HEK293 (cell line): ENCODE data around the gene TM7SF3.
A peak's percentile ranks its signal among the peaks of the same experiment; 100 is the strongest.

Experiments used
- CTCF ChIA-PET: fragments of 350-600 bp; formaldehyde crosslinking; extraction: SDS; loops from one replicate; lab custom pipeline; 2021; ENCODE audit warnings: antibody characterized with exemption; lab: Yijun Ruan, JAX
- POLR2A ChIA-PET: fragments of 300-600 bp; formaldehyde crosslinking; extraction: SDS; loops from one replicate; lab custom pipeline; 2020; ENCODE audit warnings: antibody characterized with exemption, inconsistent platforms; lab: Yijun Ruan, JAX
- H3K27ac ChIP-seq: fragments of 200-500 bp; sonication (Bioruptor generic); 2 replicates; pipeline ENCODE4 v1.5.1; 2014; ENCODE audit warnings: low read depth, low read length, control low read depth, inconsistent platforms; ENCODE audit errors: extremely low read depth
- H3K36me3 ChIP-seq, 2 experiments: fragments of 200-500 bp in 1 of 2; sonication (Bioruptor generic) in 1 of 2; 1 replicate in 1 of 2; 2 replicates in 1 of 2; pipeline ENCODE4 v1.5.1; 2014 to 2017; ENCODE audit warnings: inconsistent platforms in 2 of 2, low read length in 2 of 2; ENCODE audit not compliant: control insufficient read depth in 2 of 2, insufficient read depth in 1 of 2
- H3K4me1 ChIP-seq: fragments of 200-500 bp; sonication (Bioruptor generic); 2 replicates; pipeline ENCODE4 v1.5.1; 2014; ENCODE audit warnings: mild to moderate bottlenecking, low read length, inconsistent platforms; ENCODE audit not compliant: control insufficient read depth, insufficient read depth
- H3K4me3 ChIP-seq: 2 replicates; pipeline ENCODE4 v1.5.1; 2011; ENCODE audit warnings: low read depth, mild to moderate bottlenecking, control low read depth, low read length, moderate library complexity
- H3K9me3 ChIP-seq: fragments of 200-500 bp; sonication (Bioruptor generic); 2 replicates; pipeline ENCODE4 v1.5.1; 2014; ENCODE audit warnings: low read depth, low read length, inconsistent platforms; ENCODE audit not compliant: control insufficient read depth, insufficient read depth
- GLI2 ChIP-seq: fragments of 450-650 bp; formaldehyde crosslinking; IDR thresholded peaks from 2 replicates; pipeline ENCODE4; 2017; ENCODE audit warnings: missing biosample characterization, missing genetic modification characterization, low read depth, borderline replicate concordance
- GLI4 ChIP-seq: fragments of 450-650 bp; formaldehyde crosslinking; IDR thresholded peaks from 2 replicates; pipeline ENCODE4 v1.5.1; 2016; ENCODE audit warnings: missing biosample characterization, missing genetic modification characterization
- IKZF3 ChIP-seq: fragments of 450-650 bp; IDR thresholded peaks from 2 replicates; pipeline ENCODE4 v1.5.0; 2018; ENCODE audit warnings: missing biosample characterization, mild to moderate bottlenecking, missing genetic modification characterization, moderate library complexity
- SCRT1 ChIP-seq: fragments of 450-650 bp; formaldehyde crosslinking; IDR thresholded peaks from 2 replicates; pipeline ENCODE4 v1.5.1; 2016; ENCODE audit warnings: missing biosample characterization, missing genetic modification characterization, borderline replicate concordance
- SCRT2 ChIP-seq: fragments of 450-650 bp; formaldehyde crosslinking; IDR thresholded peaks from 2 replicates; pipeline ENCODE4 v1.5.1; 2016; ENCODE audit warnings: missing biosample characterization, missing genetic modification characterization
- ZBTB10 ChIP-seq: fragments of 450-650 bp; formaldehyde crosslinking; IDR thresholded peaks from 2 replicates; pipeline ENCODE4 v1.5.1; 2016; ENCODE audit warnings: missing biosample characterization, missing genetic modification characterization
- ZBTB44 ChIP-seq: fragments of 450-650 bp; IDR thresholded peaks from 2 replicates; pipeline ENCODE4 v1.5.1; 2018; ENCODE audit warnings: missing biosample characterization, mild to moderate bottlenecking, missing genetic modification characterization
- ZFP37 ChIP-seq: fragments of 450-650 bp; formaldehyde crosslinking; IDR thresholded peaks from 2 replicates; pipeline ENCODE4 v1.5.1; 2016; ENCODE audit warnings: missing biosample characterization, missing genetic modification characterization
- ZIC2 ChIP-seq: fragments of 450-650 bp; formaldehyde crosslinking; IDR thresholded peaks from 2 replicates; pipeline ENCODE4 v1.5.1; 2016; ENCODE audit warnings: missing biosample characterization, missing genetic modification characterization
- ZNF148 ChIP-seq: fragments of 450-650 bp; formaldehyde crosslinking; IDR thresholded peaks from 2 replicates; pipeline ENCODE4 v1.5.0; 2017; ENCODE audit warnings: missing biosample characterization, missing genetic modification characterization, borderline replicate concordance
- ZNF18 ChIP-seq: fragments of 450-650 bp; formaldehyde crosslinking; IDR thresholded peaks from 2 replicates; pipeline ENCODE4 v1.5.1; 2016; ENCODE audit warnings: missing biosample characterization, missing genetic modification characterization
- ZNF214 ChIP-seq: fragments of 450-650 bp; formaldehyde crosslinking; IDR thresholded peaks from 2 replicates; pipeline ENCODE4 v1.5.1; 2017; ENCODE audit warnings: missing biosample characterization, mild to moderate bottlenecking, missing genetic modification characterization, borderline replicate concordance
- ZNF221 ChIP-seq: fragments of 450-650 bp; formaldehyde crosslinking; IDR thresholded peaks from 2 replicates; pipeline ENCODE4 v1.5.1; 2017; ENCODE audit warnings: missing biosample characterization, missing genetic modification characterization, borderline replicate concordance
- ZNF23 ChIP-seq: fragments of 450-650 bp; formaldehyde crosslinking; IDR thresholded peaks from 2 replicates; pipeline ENCODE4 v1.5.1; 2016; ENCODE audit warnings: missing biosample characterization, missing genetic modification characterization, borderline replicate concordance
- ZNF302 ChIP-seq: fragments of 450-650 bp; formaldehyde crosslinking; IDR thresholded peaks from 2 replicates; pipeline ENCODE4 v1.5.1; 2016; ENCODE audit warnings: missing biosample characterization, missing genetic modification characterization, low read depth
- ZNF335 ChIP-seq: fragments of 450-650 bp; formaldehyde crosslinking; conservative IDR thresholded peaks from 2 replicates; pipeline ENCODE4 v1.5.1; 2016; ENCODE audit warnings: missing biosample characterization, missing genetic modification characterization
- ZNF449 ChIP-seq: fragments of 450-650 bp; formaldehyde crosslinking; IDR thresholded peaks from 2 replicates; pipeline ENCODE4 v1.5.1; 2017; ENCODE audit warnings: missing biosample characterization, mild to moderate bottlenecking, missing genetic modification characterization, moderate library complexity
- ZNF501 ChIP-seq: fragments of 450-650 bp; formaldehyde crosslinking; IDR thresholded peaks from 2 replicates; pipeline ENCODE4 v1.5.1; 2016; ENCODE audit warnings: missing biosample characterization, missing genetic modification characterization
- ZNF555 ChIP-seq: fragments of 450-650 bp; formaldehyde crosslinking; conservative IDR thresholded peaks from 2 replicates; pipeline ENCODE4 v1.5.1; 2017; ENCODE audit warnings: missing biosample characterization, mild to moderate bottlenecking, missing genetic modification characterization, inconsistent platforms
- ZNF561 ChIP-seq: fragments of 450-650 bp; IDR thresholded peaks from 2 replicates; pipeline ENCODE4 v1.5.1; 2018; ENCODE audit warnings: missing biosample characterization, missing genetic modification characterization, borderline replicate concordance
- ZNF600 ChIP-seq: fragments of 450-650 bp; formaldehyde crosslinking; IDR thresholded peaks from 2 replicates; pipeline ENCODE4 v1.5.1; 2016; ENCODE audit warnings: missing biosample characterization, missing genetic modification characterization
- ZNF747 ChIP-seq: fragments of 450-650 bp; formaldehyde crosslinking; IDR thresholded peaks from 2 replicates; pipeline ENCODE4 v1.5.1; 2016; ENCODE audit warnings: missing biosample characterization, missing genetic modification characterization
- ZSCAN18 ChIP-seq: fragments of 450-650 bp; formaldehyde crosslinking; IDR thresholded peaks from 2 replicates; pipeline ENCODE4 v1.5.1; 2016; ENCODE audit warnings: missing biosample characterization, missing genetic modification characterization
- TF ChIP-seq, protein P1 (sequence below): fragments of 450-650 bp; formaldehyde crosslinking; IDR thresholded peaks from 2 replicates; pipeline ENCODE4 v1.5.1; 2017; ENCODE audit warnings: missing biosample characterization, missing genetic modification characterization

The TM7SF3 gene

GRCh38 chr12:27013611-27014084 lies 536 bp downstream of the TM7SF3 start (continued):
- TF ChIP-seq ZNF18 (no peak), ZSCAN18 (tag by site-specific recombination) (no peak), GLI4 (tag by site-specific recombination) (no peak), ZNF501 (tag by site-specific recombination) (peak; percentile 29; the same call in 1 of the 2 replicates), ZBTB44 (tag by site-specific recombination) (no peak), ZNF23 (no peak), GLI2 (tag by site-specific recombination) (no peak), ZNF335 (tag by site-specific recombination) (peak; percentile 83), ZNF148 (tag by site-specific recombination) (no peak), ZIC2 (tag by site-specific recombination) (peak; percentile 45; the same call in 1 of the 2 replicates), ZNF221 (tag by site-specific recombination) (no peak), ZNF600 (tag by site-specific recombination) (peak; percentile 97), ZNF214 (tag by site-specific recombination) (no peak)

DNA sequence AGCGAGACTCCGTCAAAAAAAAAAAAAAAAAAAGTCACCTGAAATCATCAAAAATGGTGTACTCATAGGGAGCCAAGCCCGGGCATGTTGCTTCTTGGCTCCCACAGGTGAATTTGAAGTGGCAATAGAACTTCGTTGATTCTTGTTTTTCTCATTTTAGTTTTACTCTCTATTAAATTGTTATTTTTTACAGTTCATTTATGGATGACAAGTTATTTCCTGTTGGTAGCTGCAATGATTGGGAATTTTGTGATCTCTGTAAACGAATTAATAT lies 1.3 kb downstream of the TM7SF3 start:
- H3K4me1 ChIP-seq, result peaks cover 6% of the 10 kb centered on the region; the same call in 1 of the 2 replicates
- H3K4me3 ChIP-seq, result peak overlapping the region; percentile 76
- no peaks in the 10 kb centered on the region for H3K36me3 ChIP-seq
- no peak overlapping the region for H3K27ac ChIP-seq
- TF ChIP-seq ZNF747 (tag by site-specific recombination), result no peak
- TF ChIP-seq ZNF555 (tag by site-specific recombination), result no peak
- no peak for TF ChIP-seq ZNF561 (tag by site-specific recombination)
- TF ChIP-seq ZFP37, result no peak
- no peak for TF ChIP-seq ZNF302 (tag by site-specific recombination)
- no peak for TF ChIP-seq IKZF3 (tag by site-specific recombination)
- TF ChIP-seq ZNF449 (tag by site-specific recombination), result no peak
- TF ChIP-seq SCRT1 (tag by site-specific recombination), result 0 out of 2 replicates have a peak, but pooled peaks have one; percentile 42
- peak; percentile 93 for TF ChIP-seq SCRT2
- TF ChIP-seq, protein P1, sequence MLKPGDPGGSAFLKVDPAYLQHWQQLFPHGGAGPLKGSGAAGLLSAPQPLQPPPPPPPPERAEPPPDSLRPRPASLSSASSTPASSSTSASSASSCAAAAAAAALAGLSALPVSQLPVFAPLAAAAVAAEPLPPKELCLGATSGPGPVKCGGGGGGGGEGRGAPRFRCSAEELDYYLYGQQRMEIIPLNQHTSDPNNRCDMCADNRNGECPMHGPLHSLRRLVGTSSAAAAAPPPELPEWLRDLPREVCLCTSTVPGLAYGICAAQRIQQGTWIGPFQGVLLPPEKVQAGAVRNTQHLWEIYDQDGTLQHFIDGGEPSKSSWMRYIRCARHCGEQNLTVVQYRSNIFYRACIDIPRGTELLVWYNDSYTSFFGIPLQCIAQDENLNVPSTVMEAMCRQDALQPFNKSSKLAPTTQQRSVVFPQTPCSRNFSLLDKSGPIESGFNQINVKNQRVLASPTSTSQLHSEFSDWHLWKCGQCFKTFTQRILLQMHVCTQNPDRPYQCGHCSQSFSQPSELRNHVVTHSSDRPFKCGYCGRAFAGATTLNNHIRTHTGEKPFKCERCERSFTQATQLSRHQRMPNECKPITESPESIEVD (tag by site-specific recombination), result 0 out of 2 replicates have a peak, but pooled peaks have one; percentile 31
- no peak for TF ChIP-seq ZBTB10 (tag by site-specific recombination)
- ChIA-PET CTCF (interaction anchor here (0.5 to 5.8 kb wide), 7 partner anchors 9 to 294 kb away, joined by 3 to 65 read pairs (median 3); no protein-coding TSS in a partner anchor), POLR2A (interaction anchor here (0.7 to 1.0 kb wide), 3 partner anchors 167 to 231 kb away, joined by 3 to 5 read pairs (median 3); partner anchors contain the start of gene STK38L)
- no peaks in the 10 kb centered on the region for H3K9me3 ChIP-seq
